HG03575 (cell line): ENCODE data around the gene TMED7.

Experiments
- ATAC-seq: cut with Tn5 transposase; IDR thresholded peaks from one replicate; pipeline ENCODE4 v1.9.1; 2021; ENCODE audit not compliant: unreplicated experiment, insufficient number of reproducible peaks, low FRiP score; ENCODE audit errors: extremely low read depth

The TMED7 gene

DNA sequence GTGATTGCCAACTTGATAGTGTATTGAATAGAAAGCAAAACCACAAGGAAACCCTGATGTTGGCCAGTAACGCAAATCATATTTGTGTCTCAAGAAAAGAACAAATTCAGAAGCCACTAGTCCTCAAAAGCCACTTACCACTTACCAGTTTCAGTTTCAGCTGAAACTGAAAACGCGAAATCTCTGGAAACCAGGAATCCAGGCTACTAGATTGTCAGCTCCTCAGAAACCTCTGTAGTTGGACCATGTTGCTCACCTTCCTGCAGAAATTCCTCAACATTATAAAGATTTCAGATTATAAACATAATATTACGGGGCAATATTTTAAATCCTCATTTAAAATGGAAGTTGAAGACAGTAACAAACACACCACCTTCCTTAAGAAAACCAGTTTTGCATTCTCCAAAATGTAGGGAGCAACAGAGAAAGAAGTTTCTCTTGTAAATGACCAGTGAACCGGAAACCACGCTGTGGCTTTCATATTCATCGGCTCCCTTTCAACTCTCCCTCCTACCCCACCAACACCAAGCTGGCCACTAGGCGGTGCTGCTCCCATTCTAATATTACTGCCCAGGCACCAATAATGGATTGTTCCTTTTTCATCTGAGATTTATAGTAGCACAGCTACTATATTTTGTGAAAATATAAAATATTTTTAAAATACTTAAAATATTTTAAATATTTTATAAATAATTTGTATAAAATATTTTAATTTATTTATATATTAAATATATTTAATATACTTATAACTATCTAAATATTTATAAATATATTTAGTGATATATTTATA lies 8.7 kb upstream of the TMED7 start:
- peak; percentile 34 for ATAC-seq

DNA sequence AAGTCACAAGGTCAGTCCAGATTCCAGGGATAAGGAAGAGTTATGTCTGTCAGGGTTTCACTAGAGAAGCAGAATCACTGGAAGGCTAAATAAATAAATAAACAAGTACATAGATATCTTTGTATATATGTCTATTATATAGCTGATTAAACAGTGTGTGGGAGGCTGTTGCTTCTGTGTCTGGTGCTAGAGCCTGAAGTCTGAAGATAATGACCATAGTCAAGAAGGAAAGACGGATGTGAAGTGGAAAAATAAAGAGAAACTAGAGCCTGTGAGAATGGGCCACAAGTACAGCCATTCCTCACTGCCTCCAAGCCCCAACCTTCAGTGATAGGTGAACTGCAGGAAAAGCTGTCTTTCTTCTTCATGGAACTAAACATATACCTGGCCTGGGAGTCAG lies 4.1 kb upstream of the TMED7 start:
- no peak for ATAC-seq

DNA sequence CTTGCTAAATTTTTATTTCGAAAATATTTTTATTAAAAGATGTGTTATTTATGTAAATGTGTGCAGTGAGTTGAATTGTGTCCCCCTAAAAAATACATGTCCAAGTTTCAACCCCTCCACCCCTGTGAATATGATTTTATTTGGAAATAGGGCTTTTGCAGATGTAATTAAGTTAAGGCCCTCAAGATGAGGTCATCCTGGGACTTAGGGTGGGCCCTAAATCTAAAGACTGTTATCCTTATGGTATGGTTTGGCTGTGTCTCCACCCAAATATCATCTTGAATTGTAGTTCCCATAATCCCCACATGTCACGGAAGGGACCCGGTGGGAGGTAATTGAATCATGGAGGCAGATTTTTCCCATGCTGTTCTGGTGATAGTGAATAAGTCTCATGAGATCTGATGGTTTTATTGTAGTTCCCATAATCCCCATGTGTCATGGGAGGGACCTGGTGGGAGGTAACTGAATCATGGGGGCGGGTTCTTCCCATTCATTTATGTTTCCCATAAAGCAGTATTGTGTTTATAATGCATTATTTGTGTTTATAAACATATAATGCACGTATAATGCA lies 1.5 kb upstream of the TMED7 start:
- ATAC-seq, result no peak

DNA sequence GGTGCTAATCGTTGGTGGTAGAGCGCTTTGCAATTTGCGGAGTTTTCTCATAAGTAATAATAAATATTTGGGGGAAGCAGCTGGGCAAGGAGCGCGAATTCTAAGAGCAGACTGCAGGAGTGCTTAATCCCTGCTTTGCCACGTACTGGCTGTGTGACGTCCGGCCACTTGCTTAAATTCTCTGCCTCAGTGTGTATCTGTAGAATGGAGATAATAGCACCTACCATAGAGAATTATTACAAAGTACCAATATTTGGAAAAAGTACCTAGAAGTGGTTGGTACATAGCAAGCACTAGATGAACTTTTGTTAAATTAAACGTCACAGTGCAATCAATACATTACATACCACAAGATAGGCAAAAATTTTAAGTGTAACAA lies 598 bp upstream of the TMED7 start:
- ATAC-seq, result peak; percentile 13

DNA sequence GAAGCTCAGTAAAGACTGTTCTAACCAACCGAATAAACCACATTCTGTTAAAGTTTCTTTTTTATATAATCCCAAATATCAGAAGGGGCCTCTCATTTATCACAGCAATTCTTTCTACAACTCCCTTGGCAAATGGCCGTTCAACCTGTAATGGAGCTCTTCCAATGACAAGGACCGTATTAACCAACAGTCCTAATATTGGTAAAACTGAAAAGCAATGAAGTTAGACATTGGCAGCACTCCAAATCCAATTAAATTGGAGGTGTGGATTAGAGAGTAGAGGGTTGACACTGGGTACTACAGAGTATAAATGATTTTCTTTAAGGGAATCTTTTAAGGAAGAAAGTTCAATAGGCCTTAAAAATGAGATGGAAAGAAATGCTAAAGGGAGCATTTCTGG lies 842 bp downstream of the TMED7 start:
- no peak for ATAC-seq

DNA sequence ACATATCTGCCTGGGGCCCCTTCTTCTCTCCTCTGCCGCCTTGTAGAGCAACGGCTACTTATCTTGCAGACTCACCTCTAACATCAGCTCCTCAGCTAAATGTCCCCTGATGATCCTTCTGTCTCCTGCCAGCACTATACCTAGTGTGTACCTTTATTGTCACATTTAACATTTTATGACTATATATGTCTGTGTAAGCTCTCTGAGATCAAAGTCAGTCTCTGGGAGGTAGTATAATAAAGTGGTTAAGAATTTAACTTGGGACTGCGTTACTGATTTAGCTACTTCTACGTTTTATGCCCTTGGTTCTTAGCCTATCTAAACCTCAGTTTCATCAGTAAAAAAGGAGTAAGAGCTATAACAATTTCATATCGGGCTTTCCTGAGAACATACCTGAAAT lies 2.2 kb downstream of the TMED7 start:
- no peak for ATAC-seq

- no peak for ATAC-seq
Observed at GRCh38 chr5:115621365-115621900, 4.4 kb downstream of the TMED7 start.

GRCh38 chr5:115616892-115617291 lies 8.9 kb downstream of the TMED7 start:
- no peak for ATAC-seq

DNA sequence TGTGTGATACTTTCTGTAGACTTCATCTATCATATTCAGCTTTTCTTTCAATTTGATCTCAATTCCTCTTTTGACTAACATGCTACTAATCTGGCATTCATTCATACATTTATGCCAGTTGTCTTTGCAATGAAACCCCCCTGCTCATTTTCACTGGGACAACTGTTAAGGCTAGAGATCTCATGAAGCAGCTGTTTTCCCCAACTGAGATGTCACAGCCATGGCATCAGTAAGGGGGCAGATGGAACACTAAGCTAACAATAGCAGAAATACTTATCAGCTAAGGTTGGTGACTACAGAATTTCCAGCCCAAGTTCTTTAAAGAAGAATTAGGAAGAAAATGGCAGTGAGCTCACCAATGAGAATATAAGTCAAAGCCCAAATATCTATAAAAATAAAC lies 9.4 kb downstream of the TMED7 start:
- ATAC-seq, result no peak

DNA sequence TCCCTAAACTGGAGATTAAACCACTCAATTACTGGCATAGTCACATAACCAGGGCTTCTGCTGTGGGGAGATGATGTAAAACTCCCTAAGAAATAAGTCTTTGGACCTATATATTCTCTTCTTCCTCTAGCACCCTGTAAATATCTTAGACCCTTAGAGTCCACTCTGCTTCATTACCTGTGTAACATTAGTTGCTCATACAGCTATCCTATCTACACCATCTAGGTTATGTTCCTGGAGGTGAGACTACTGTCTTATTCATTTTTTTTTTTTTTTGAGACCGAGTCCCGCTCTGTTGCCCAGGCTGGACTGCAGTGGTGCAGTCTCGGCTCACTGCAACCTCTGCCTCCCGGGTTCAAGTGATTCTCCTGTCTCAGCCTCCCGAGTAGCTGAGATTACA lies 14.0 kb downstream of the TMED7 start:
- no peak for ATAC-seq

DNA sequence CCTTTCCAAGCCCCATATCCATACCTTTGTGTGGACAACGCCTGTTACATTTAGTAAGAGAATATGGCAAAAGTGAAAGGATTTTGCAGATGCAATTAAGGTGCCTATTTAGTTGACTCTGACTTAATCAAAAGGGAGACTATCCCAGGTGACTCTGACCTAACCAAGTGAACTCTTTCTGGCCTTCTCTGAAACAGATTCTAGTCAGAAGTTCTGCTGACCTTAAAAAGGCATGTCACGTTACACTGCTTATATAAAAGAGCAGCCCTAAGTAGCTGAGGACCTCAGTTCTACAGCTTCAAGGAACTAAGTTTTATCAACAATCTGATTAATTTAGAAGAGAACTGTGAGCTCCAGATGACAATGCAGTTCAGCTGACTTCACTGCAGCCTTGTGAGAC lies 17.9 kb downstream of the TMED7 start:
- ATAC-seq, result no peak

GRCh38 chr5:115605436-115605835 lies 20.4 kb downstream of the TMED7 start:
- ATAC-seq, result no peak

GRCh38 chr5:115602591-115603125 lies 23.2 kb downstream of the TMED7 start:
- ATAC-seq, result no peak

DNA sequence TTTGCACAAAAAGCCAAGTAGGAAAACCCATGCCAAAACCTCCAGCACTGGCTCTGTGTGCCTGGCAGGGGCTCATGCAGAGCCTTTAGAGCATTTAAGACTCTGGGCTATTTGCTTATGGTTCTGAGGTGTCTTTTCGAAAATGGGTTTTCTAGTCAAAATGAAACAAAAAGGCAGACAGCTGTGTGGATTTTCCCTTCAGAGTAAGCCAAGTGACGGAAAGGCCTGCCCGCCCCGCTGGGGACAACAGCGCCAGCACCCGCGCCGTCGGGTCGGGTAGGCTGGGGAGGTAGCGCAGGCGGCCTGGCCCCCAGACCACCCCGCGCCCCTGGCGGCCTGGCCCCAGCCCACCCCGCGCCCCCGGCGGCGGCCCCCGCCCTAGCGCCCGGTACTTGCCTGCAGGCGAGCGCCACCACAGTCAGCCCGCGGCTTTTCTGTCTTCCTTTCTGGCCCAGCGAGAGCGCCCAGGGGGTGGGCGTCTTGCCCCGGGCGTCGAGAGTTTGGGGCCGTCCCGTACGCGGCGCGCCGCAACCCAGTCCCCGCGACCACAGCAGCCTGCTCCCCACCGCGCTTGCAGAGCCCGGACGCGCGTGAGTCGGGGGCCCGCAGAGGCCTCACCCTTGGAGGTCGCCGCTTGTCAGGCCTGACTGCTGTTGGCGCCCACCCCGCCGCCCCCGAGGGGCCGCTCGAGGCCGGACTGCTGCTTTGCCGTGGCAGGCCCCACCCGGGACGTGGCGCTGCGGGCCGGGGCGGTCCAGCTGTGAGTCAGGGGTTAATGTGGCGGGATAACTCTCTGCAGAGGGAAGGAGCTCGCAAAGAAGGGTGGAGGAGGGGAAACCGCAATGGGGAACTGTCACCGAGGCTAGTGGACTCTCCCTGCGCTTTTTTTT lies 23.9 kb downstream of the TMED7 start, which contains the start of gene TICAM2:
Gene TICAM2 (minus strand): TSS at position 779 of the 890 bp plus-strand sequence. CDS start 21,223 bp downstream, outside the sequence.
- ATAC-seq, result peak; percentile 66

DNA sequence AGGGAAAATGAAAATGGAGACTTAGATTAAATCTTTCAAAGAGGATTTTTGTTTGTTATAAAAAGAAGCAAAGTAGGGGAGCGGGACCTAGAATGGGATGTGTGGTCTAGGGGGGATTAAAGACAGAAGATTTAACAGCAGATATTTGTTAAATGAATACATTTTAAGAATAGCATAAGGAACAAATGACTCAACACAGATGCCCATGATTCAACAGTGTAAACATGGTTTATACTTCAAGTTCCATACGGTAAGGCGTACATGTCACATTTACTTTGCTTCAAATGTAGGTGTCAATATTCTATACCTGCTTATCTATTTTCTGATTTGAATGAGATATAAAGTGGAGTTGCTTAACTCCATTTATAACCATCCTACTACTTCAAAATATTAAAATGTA lies 25.1 kb downstream of the TMED7 start:
- ATAC-seq, result no peak

DNA sequence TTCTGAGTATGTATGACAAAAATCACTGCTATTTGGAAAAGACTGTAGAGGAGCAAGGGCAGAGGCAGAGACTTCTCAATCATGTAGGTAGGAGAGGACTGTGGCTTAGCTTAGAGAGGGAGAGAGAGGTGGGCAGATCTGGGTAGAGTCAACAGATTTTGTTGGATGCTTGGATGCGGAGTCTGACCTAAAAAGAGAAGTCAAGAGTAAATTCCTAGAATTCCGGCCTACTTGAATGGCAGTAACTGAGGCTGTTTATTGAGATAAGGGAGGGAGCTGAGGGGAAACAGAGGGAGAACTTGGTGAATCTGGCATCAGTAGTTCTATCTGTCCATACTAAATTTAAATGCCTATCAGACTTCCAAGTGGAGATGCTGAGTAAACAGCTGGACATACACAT lies 25.9 kb downstream of the TMED7 start:
- peak; percentile 2 for ATAC-seq

DNA sequence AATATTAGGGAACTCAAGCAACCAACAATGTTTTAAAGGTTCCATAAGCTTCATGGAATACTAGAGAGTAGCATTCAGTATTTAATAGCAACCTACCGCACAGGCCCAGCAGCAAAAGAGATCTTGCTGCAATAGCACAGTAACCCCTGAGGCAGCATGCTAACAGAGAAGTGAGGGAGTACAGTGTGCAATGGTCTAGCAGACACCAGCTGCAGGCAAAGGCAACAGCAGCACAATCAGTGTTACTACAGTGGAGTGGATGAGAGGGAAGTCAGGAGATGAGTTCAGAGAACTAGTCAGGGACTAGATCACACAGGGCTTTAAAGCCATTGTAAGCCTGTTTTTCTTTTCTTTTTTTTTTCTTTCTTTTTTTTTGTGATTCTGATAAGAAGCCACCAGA lies 26.3 kb downstream of the TMED7 start:
- peak; percentile 42 for ATAC-seq

DNA sequence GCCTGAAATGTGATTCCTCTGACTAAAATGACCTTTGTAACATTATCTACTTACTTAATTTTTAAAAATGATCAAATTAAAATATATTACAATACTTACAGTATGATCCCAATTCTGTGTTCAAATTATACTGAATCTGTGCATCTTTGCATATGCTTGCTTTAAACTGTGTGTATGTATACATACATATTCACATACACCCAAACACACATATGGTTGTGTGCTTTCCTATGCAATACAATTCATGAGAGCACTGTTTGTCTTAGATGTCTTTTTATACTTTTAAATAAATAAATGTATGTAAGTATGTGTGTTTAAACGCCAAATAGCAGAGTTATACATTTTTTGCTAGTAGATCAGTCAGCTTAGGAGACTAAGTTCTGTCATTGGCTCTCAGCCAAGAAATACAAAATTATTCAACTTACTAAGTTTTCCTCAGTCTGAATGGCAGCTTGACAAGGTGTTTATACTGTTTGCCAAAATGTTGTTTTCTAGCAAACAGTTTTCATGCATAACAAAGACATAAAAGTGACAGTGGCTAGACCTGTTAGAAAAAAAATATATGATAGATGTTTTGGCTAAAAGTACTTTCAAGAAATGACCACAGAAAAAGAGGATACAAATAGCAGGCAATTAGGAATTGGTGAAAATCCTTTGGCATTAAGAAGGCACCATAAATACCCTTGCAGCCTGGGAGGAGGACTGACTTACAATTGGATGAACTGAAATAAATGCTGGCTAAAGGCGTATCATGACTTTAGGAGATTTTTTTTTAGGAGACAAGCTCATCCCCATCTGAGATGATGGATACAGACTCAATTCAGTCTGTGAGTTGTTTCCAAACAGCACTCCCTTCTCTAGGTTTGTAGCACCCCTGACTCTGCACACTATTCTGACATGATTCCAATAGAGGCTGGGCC lies 31.4 kb downstream of the TMED7 start:
- ATAC-seq, result no peak
